Measurements from ENCODE around the gene COA3. TPM values are rescaled to one million over a fixed set of nuclear protein-coding genes. Genes with fewer than 3 reads are reported as not detected.

COA3 gene
- total and polyA plus RNA-seq, 2 experiments from 2014 or later: 84.1 to 275 TPM

GRCh38 chr17:42766124-42766523 is 32.4 kb downstream of the COA3 start:
- Histone ChIP-seq H3K27ac (no peak overlapping the region), H3K4me3 (no peak overlapping the region), H3K9me3 (ENCODE audit: low read depth) (no peaks in the 10 kb centered on the region), H3K27me3 (no peaks in the 10 kb centered on the region), H3K4me1 (ENCODE audit: low read depth) (no peaks in the 10 kb centered on the region), H3K36me3 (no peaks in the 10 kb centered on the region)
- no peak for DNase-seq (ENCODE audit: low read depth in 1 of 2, low spot score in 1 of 2)
- TF ChIP-seq CTCF (IDR thresholded peaks at IDR 0.05; ENCODE audit: low read depth, low read length): no peak

- no peak overlapping the region for H3K4me3 ChIP-seq
- no peaks in the 10 kb centered on the region for H3K27me3 ChIP-seq
- TF ChIP-seq CTCF (IDR thresholded peaks at IDR 0.05; ENCODE audit: low read depth, low read length): no peak
- no peaks in the 10 kb centered on the region for H3K36me3 ChIP-seq
- H3K9me3 ChIP-seq (ENCODE audit: low read depth): no peaks in the 10 kb centered on the region
- DNase-seq (ENCODE audit: low read depth in 1 of 2, low spot score in 1 of 2): no peak
- no peak overlapping the region for H3K27ac ChIP-seq
- H3K4me1 ChIP-seq (ENCODE audit: low read depth): no peaks in the 10 kb centered on the region
Measured at GRCh38 chr17:42761638-42762037, 36.9 kb downstream of the COA3 start.

GRCh38 chr17:42760652-42761581 is 37.6 kb downstream of the COA3 start, which contains the start of gene RAMP2:
Gene RAMP2 (plus strand): TSS chr17:42761227. CDS start chr17:42761262, 35 bp downstream.
- H3K27ac ChIP-seq: no peak within 1 kb of the TSS

GRCh38 chr17:42759982-42760651 is 38.4 kb downstream of the COA3 start:
- H3K4me1 ChIP-seq (ENCODE audit: low read depth): no peaks in the 10 kb centered on the region
- no peaks in the 10 kb centered on the region for H3K9me3 ChIP-seq (ENCODE audit: low read depth)
- H3K36me3 ChIP-seq: no peaks in the 10 kb centered on the region
- TF ChIP-seq CTCF (IDR thresholded peaks at IDR 0.05; ENCODE audit: low read depth, low read length): no peak
- H3K4me3 ChIP-seq: peak overlapping the region; percentile 45
- DNase-seq (ENCODE audit: low read depth in 1 of 2, low spot score in 1 of 2): no peak
- H3K27ac ChIP-seq: no peak overlapping the region
- no peaks in the 10 kb centered on the region for H3K27me3 ChIP-seq

More at GRCh38 chr17:42760652-42761581, 37.6 kb downstream of the COA3 start, which contains the start of gene RAMP2:
- Histone ChIP-seq H3K36me3 (no peaks in the 10 kb centered on the region), H3K9me3 (ENCODE audit: low read depth) (no peaks in the 10 kb centered on the region), H3K27me3 (no peaks in the 10 kb centered on the region), H3K4me3 (peak within 1 kb of the TSS; percentile 45), H3K4me1 (ENCODE audit: low read depth) (no peaks in the 10 kb centered on the region)
- peak; percentile 44 to 71 for DNase-seq (ENCODE audit: low read depth in 1 of 2, low spot score in 1 of 2)
- TF ChIP-seq CTCF (IDR thresholded peaks at IDR 0.05; ENCODE audit: low read depth, low read length): no peak

- DNase-seq (ENCODE audit: low read depth in 1 of 2, low spot score in 1 of 2): no peak
- Histone ChIP-seq H3K9me3 (ENCODE audit: low read depth) (no peaks in the 10 kb centered on the region), H3K4me3 (no peak overlapping the region), H3K36me3 (no peaks in the 10 kb centered on the region), H3K27me3 (no peaks in the 10 kb centered on the region), H3K4me1 (ENCODE audit: low read depth) (no peaks in the 10 kb centered on the region), H3K27ac (no peak overlapping the region)
- no peak for TF ChIP-seq CTCF (IDR thresholded peaks at IDR 0.05; ENCODE audit: low read depth, low read length)
Measured at GRCh38 chr17:42754782-42755181, 43.7 kb downstream of the COA3 start.
